Measurements from ENCODE around the gene WDFY2. TPM values are rescaled to one million over a fixed set of nuclear protein-coding genes. Genes with fewer than 3 reads are reported as not detected.

Gene WDFY2, protein sequence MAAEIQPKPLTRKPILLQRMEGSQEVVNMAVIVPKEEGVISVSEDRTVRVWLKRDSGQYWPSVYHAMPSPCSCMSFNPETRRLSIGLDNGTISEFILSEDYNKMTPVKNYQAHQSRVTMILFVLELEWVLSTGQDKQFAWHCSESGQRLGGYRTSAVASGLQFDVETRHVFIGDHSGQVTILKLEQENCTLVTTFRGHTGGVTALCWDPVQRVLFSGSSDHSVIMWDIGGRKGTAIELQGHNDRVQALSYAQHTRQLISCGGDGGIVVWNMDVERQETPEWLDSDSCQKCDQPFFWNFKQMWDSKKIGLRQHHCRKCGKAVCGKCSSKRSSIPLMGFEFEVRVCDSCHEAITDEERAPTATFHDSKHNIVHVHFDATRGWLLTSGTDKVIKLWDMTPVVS
- total RNA-seq (10 to 100 TPM; 16.0 to 25.2 (median 17.5) TPM), polyA plus RNA-seq (10 to 100 TPM; 11.4 to 16.3 TPM)

DNA sequence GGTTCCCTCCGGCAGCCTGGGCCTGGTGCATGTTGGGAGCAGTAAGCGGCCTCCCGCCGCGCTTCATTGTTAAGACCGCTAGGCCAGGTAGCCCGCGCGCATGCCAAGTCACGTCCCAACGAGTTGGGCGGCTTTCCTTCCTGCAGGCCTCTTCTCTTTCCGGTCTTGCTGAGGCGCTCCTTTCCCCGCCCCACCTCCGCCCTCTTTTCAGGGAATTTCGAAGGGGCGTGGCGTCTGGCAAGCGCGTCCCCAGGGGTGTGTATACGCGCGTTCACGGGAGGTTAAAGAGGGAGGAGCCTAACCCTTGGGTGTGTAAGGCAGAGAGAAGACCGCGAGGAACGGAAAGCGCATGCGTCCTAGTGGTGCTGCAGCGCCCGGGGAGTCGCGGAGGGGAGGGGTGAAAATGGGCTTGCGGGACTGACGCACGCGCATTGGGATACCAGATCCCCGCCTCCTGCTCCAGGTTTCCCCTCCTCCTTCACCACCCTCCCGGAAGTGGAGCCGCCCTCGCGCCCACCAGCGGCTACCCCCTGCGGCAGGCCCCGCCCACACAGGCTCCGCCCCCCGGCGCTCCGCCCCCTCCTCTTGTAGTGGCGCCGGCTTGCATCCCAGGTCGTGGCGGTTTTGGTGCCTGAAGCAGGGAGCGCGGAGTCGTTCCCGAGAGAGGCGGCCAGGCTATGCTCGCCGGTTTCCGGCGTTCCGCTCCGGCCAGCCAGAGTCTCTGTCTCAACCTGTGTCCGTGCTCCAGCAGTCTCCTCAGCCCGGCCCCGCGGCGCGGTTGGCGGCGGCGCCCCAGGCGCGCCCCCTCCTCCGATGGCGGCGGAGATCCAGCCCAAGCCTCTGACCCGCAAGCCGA, at the start of gene WDFY2:
Gene WDFY2 (plus strand): TSS at position 588 of the 856 bp plus-strand sequence. CDS start 226 bp downstream, at position 814.
- Histone ChIP-seq H3K36me3 (no peaks in the 10 kb centered on the region), H3K27ac (peak within 1 kb of the TSS; percentile 85 to 95 (median 92)), H3K9me3 (no peaks in the 10 kb centered on the region), H3K4me1 (peaks cover 3 to 32% (median 23%) of the 10 kb centered on the region in 3 donors), H3K27me3 (no peaks in the 10 kb centered on the region), H3K4me3 (peak within 1 kb of the TSS; percentile 88 to 96 (median 92))
- peak; percentile 99 to 100 (median 100) for DNase-seq
- 0 to 1% methylated on average over 78 to 81 of the region's 81 CpGs for WGBS, 2 donors
- peak; percentile 96 for FAIRE-seq
- ATAC-seq: peak; percentile 87 to 95 (median 90)
- intact Hi-C loops (cut with DNase I): loop anchor here in 2 of 3 donors (5.0 to 10.0 kb wide), 4 partner anchors 129 to 201 kb away; partner anchors contain the start of gene INTS6 (in 2 of the 2)
- TF ChIP-seq, protein P1, sequence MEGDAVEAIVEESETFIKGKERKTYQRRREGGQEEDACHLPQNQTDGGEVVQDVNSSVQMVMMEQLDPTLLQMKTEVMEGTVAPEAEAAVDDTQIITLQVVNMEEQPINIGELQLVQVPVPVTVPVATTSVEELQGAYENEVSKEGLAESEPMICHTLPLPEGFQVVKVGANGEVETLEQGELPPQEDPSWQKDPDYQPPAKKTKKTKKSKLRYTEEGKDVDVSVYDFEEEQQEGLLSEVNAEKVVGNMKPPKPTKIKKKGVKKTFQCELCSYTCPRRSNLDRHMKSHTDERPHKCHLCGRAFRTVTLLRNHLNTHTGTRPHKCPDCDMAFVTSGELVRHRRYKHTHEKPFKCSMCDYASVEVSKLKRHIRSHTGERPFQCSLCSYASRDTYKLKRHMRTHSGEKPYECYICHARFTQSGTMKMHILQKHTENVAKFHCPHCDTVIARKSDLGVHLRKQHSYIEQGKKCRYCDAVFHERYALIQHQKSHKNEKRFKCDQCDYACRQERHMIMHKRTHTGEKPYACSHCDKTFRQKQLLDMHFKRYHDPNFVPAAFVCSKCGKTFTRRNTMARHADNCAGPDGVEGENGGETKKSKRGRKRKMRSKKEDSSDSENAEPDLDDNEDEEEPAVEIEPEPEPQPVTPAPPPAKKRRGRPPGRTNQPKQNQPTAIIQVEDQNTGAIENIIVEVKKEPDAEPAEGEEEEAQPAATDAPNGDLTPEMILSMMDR (IDR thresholded peaks at IDR 0.05): peak in 1 of 4 donors; percentile 11

DNA sequence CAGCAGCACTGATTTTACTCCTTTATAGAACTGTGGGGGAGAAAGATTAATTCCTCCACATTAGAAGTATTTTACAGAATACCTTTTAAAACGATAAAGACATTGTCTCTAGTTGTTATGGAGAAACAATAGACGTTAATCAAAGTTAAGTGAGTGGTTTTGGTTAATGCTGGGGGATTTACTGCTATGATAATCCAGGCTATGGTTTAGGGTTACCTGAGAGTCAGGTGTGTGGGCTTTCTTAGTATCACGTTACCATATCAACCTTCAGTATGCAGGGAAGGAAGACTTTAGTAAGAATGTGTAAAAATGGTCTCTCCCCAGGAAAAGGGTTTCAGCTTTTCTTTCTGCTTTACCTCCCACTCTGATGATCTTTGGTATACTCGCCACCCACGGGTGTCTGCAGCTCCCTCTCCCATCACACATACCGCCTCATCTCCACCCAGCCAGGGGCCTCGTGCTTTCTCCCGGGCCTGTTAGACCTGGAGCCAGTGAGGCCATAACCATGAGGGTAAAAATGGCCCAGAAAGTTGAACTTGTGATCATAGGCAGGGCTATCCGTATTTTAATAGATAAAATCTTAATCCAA, 45.6 kb upstream of the WDFY2 start:
- no peak overlapping the region for H3K4me3 ChIP-seq

DNA sequence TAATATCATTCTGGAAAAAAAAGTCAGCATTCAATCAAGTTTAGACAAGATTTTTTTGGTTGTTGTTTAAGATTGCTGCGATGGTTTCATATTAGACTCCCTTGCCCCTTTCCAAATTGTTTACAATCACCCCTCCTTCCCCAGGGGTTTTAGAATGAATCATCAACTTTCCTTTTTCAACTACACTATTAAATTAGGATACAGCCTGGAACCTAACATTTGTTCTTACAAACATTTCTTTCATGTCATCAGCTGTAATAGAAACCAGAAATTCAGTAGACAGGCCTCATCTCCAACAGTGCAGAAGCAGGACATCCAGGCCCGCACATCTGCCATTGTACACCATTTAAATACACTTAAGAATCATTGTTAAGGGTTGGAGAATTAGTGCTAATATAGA, 44.4 kb upstream of the WDFY2 start:
- Histone ChIP-seq H3K4me1 (peaks cover 0 to 17% (median 0%) of the 10 kb centered on the region in 3 donors), H3K9me3 (no peaks in the 10 kb centered on the region), H3K27me3 (no peaks in the 10 kb centered on the region), H3K4me3 (no peak overlapping the region), H3K36me3 (no peaks in the 10 kb centered on the region), H3K27ac (no peak overlapping the region)
- DNase-seq (no peak), FAIRE-seq (no peak), ATAC-seq (no peak)
- TF ChIP-seq, protein P1 (IDR thresholded peaks at IDR 0.05): no peak
- intact Hi-C loops (cut with DNase I): no loop called here
- 88 to 91% methylated on average over 2 of the region's 2 CpGs for WGBS, 2 donors

More for the DNA sequence above, 45.6 kb upstream of the WDFY2 start:
- H3K9me3 ChIP-seq: no peaks in the 10 kb centered on the region
- 82 to 87% methylated on average over 9 of the region's 9 CpGs for whole genome bisulfite sequencing, 2 donors
- H3K36me3 ChIP-seq: no peaks in the 10 kb centered on the region
- H3K4me1 ChIP-seq: peaks cover 0 to 17% (median 0%) of the 10 kb centered on the region in 3 donors
- intact Hi-C loops (cut with DNase I): no loop called here
- DNase-seq (no peak), ATAC-seq (no peak), FAIRE-seq (no peak)
- no peaks in the 10 kb centered on the region for H3K27me3 ChIP-seq
- TF ChIP-seq, protein P1 (IDR thresholded peaks at IDR 0.05): no peak
- no peak overlapping the region for H3K27ac ChIP-seq

DNA sequence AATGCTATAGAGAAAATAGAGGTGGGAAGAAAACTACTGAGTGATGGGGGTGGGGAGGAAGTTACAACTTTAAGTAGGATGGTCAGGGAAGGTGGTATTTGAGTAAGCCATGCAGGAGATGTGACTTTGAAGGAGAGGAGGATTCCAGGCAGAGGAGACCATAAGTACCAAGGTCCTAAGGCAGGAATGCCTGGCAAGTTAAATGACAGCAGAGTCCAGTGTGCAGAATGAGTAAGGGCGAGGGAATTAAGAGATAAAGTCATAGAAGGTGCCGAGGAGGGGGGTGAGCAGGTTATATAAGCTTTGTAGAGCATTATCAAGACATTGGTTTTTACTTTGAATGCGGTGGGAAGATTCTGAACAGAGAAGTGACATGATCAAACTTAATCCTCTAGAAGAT, 43.2 kb upstream of the WDFY2 start:
- Histone ChIP-seq H3K9me3 (no peaks in the 10 kb centered on the region), H3K27ac (no peak overlapping the region), H3K27me3 (no peaks in the 10 kb centered on the region), H3K4me1 (peaks cover 0 to 17% (median 0%) of the 10 kb centered on the region in 3 donors), H3K36me3 (no peaks in the 10 kb centered on the region), H3K4me3 (no peak overlapping the region)
- FAIRE-seq (no peak), DNase-seq (no peak), ATAC-seq (peak in 1 of 4 donors; percentile 29)
- TF ChIP-seq, protein P1 (IDR thresholded peaks at IDR 0.05): no peak
- 47 to 54% methylated on average over 3 of the region's 3 CpGs for WGBS, 2 donors
- intact Hi-C loops (cut with DNase I): no loop called here

Measured in pancreas (tissue), 10 donors.